GM21447 (cell line): ENCODE results near the gene MRPL4.

Source experiments
- ATAC-seq: cut with Tn5 transposase; IDR thresholded peaks from one replicate; pipeline ENCODE4 v1.9.1; 2021; ENCODE audit not compliant: unreplicated experiment

Gene MRPL4

GRCh38 chr19:10309423-10309822, 57.4 kb downstream of the MRPL4 start, which contains the start of gene ZGLP1:
TSS of gene ZGLP1 (minus strand) at chr19:10309815.
- ATAC-seq, result no peak
